K562 (cell line): ENCODE data around the gene AHNAK. TPM values are rescaled to one million over a fixed set of nuclear protein-coding genes. Genes with fewer than 3 reads are reported as not detected.

Experiments used
- ATAC-seq: fragments of 200-7000 bp; cut with Tn5 transposase; 3 replicates; pipeline ENCODE4 v1.9.1; 2020; ENCODE audit warnings: moderate library complexity
- BruUV-seq: library from RNA; stranded (reverse); fragments of 400-500 nt; replicated peaks from 2 replicates; lab custom pipeline; 2021; lab: Mats Ljungman, UMichigan
- CTCF ChIA-PET: fragments of 300-600 bp; formaldehyde crosslinking; extraction: SDS; loops from one replicate; lab custom pipeline; 2021; ENCODE audit warnings: low intra/inter-chr PET ratio; lab: Yijun Ruan, JAX
- POLR2A ChIA-PET: fragments of 300-600, 350-650 bp; sonication (Branson Sonifier 250); formaldehyde crosslinking; extraction: SDS; loops from one replicate; lab custom pipeline; 2021; ENCODE audit warnings: antibody characterized with exemption, inconsistent platforms; lab: Yijun Ruan, JAX
- DNase-seq, 4 experiments: peaks; one replicate each; pipeline versions ENCODE4 v3.0.0 to v3.0.0-alpha.2; 2011 to 2018; ENCODE audit warnings: low spot score in 3 of 4, mixed read lengths in 3 of 4; ENCODE audit errors: extremely low read depth in 1 of 4
- FAIRE-seq: peaks from 2 replicates; lab custom pipeline; 2011; peaks lifted over from hg19 to GRCh38; lab: Jason Lieb, UNC
- H2AFZ ChIP-seq: 2 replicates; pipeline ENCODE4 v1.6.0; 2011; ENCODE audit warnings: low read depth, low read length, control low read depth, inconsistent platforms
- H3K27ac ChIP-seq: fragments of 200-600 bp; 3 replicates; pipeline ENCODE4 v1.8.0; 2011; ENCODE audit warnings: low read depth, mild to moderate bottlenecking, control low read depth, inconsistent platforms, low read length, moderate library complexity, mixed read lengths; ENCODE audit errors: extremely low read depth
- H3K27me3 ChIP-seq, 2 experiments: fragments of 300-600 bp in 1 of 2; 2 replicates in 1 of 2; 3 replicates in 1 of 2; pipeline versions ENCODE4 v1.6.0 to v1.8.0; 2011; ENCODE audit warnings: inconsistent platforms in 2 of 2, low read length in 2 of 2, mild to moderate bottlenecking in 1 of 2, mixed read lengths in 1 of 2, moderate library complexity in 1 of 2; ENCODE audit not compliant: control insufficient read depth in 2 of 2, insufficient read depth in 2 of 2
- H3K36me3 ChIP-seq: fragments of 300-600 bp; 3 replicates; pipeline ENCODE4 v1.8.0; 2011; ENCODE audit warnings: mild to moderate bottlenecking, low read length, inconsistent platforms; ENCODE audit not compliant: control insufficient read depth, insufficient read depth
- H3K4me1 ChIP-seq, 2 experiments: fragments of 200-600 bp in 1 of 2; replicated peaks in 1 of 2; 2 replicates in 1 of 2; 3 replicates in 1 of 2; pipeline versions ENCODE4 v1.5.1 to v1.8.0; 2011; ENCODE audit warnings: inconsistent platforms in 2 of 2, low read length in 2 of 2, mild to moderate bottlenecking in 1 of 2, mixed read lengths in 1 of 2, moderate library complexity in 1 of 2; ENCODE audit not compliant: control insufficient read depth in 2 of 2, insufficient read depth in 2 of 2
- H3K4me2 ChIP-seq: 2 replicates; pipeline ENCODE4 v1.6.1; 2011; ENCODE audit warnings: low read length, control low read depth, inconsistent platforms, mixed read lengths; ENCODE audit not compliant: insufficient read depth
- H3K4me3 ChIP-seq: fragments of 200-600 bp; sonication (generic), shearing (Covaris generic); 2 replicates; pipeline ENCODE4 v1.5.1; 2016; ENCODE audit warnings: control low read depth, inconsistent platforms
- H3K79me2 ChIP-seq: fragments of 200-600 bp; 3 replicates; pipeline ENCODE4 v1.8.0; 2011; ENCODE audit warnings: low read length, inconsistent platforms; ENCODE audit not compliant: control insufficient read depth, insufficient read depth
- H3K9ac ChIP-seq, 2 experiments: 2 replicates each; pipeline versions ENCODE4 v1.6.0 to v1.6.1; 2011; ENCODE audit warnings: low read depth in 2 of 2, low read length in 2 of 2, control low read depth in 1 of 2, inconsistent platforms in 1 of 2, mild to moderate bottlenecking in 1 of 2, mixed read lengths in 1 of 2; ENCODE audit not compliant: insufficient read depth in 1 of 2
- H3K9me1 ChIP-seq: one replicate; pipeline ENCODE4 v1.6.0; 2011; ENCODE audit warnings: inconsistent platforms, mild to moderate bottlenecking, low read length, moderate library complexity; ENCODE audit not compliant: control insufficient read depth, insufficient read depth
- H3K9me3 ChIP-seq: replicated peaks from 2 replicates; pipeline ENCODE4 v1.5.1; 2011; ENCODE audit warnings: low read depth, low read length, inconsistent platforms; ENCODE audit not compliant: control insufficient read depth, insufficient read depth
- H4K20me1 ChIP-seq: replicated peaks from 2 replicates; pipeline ENCODE4 v1.6.1; 2011; ENCODE audit warnings: low read length, inconsistent platforms, mixed read lengths; ENCODE audit not compliant: control insufficient read depth, insufficient read depth
- CBX8 ChIP-seq: fragments of 200-600 bp; sonication (generic); IDR thresholded peaks from 2 replicates; pipeline ENCODE4 v1.6.1; 2012; ENCODE audit warnings: borderline replicate concordance, mixed run types, low read depth, mild to moderate bottlenecking, moderate library complexity, mixed read lengths, low read length, control low read depth, inconsistent platforms; ENCODE audit not compliant: poor library complexity, severe bottlenecking; ENCODE audit errors: extremely low read depth
- MAZ ChIP-seq, 2 experiments: fragments of 450-650 bp in 1 of 2; sonication (generic) in 1 of 2; formaldehyde crosslinking; IDR thresholded peaks in 1 of 2; conservative IDR thresholded peaks in 1 of 2; 2 replicates each; pipeline versions ENCODE4 v1.4.0 to v1.5.0; 2020; ENCODE audit warnings: mild to moderate bottlenecking in 1 of 2, missing genetic modification reagents in 1 of 2
- MEIS2 ChIP-seq: fragments of 450-650 bp; IDR thresholded peaks from 2 replicates; pipeline ENCODE4 v1.6.1; 2014; ENCODE audit warnings: mild to moderate bottlenecking; ENCODE audit not compliant: partially characterized antibody
- WGBS: fragments of 100-300 bp; shearing (Covaris generic); methylation state at CpG from one replicate; pipeline ENCODE4 v1.1.6; 2016; ENCODE audit warnings: low coverage, mixed read lengths; ENCODE audit not compliant: insufficient coverage; ENCODE audit errors: missing lambda C conversion rate; 5-methylcytosine and 5-hydroxymethylcytosine counted together
- in situ Hi-C: fragments of 300-500 bp; cut with MboI; formaldehyde crosslinking; loops from 4 replicates; pipeline ENCODE4 v1.15.0; 2018; ENCODE audit warnings: inconsistent platforms, mixed read lengths
- intact Hi-C: fragments of 100-400 bp; cut with micrococcal nuclease; formaldehyde crosslinking; loops from 2 replicates; pipeline ENCODE4 v1.14.2; 2022
- polyA plus RNA-seq, 8 experiments: library from polyadenylated mRNA; depleted of rRNA in 4 of 8; stranded (reverse) in 5 of 8; unstranded in 3 of 8; fragments of >200 nt; fragmentation: Nextera tagmentation in 2 of 8; fragmentation: Illumina TruSeq in 1 of 8; extraction: Ambion mirVana in 2 of 8; extraction: Trizol in 1 of 8; gene quantifications; 2 replicates each; pipeline versions ENCODE4 v1.2.1 to v1.2.3, GENCODE V29; 2011 to 2014; ENCODE audit warnings: inconsistent platforms in 1 of 8, missing spikeins in 1 of 8
- total RNA-seq, 7 experiments: library from RNA; depleted of rRNA in 6 of 7; stranded (reverse); fragments of >200 nt in 6 of 7; fragmentation: Illumina TruSeq in 2 of 7; extraction: Trizol in 2 of 7; gene quantifications; 2 replicates each; pipeline versions ENCODE4 v1.2.1 to v1.2.3, GENCODE V29; 2011 to 2021; ENCODE audit warnings: low replicate concordance in 1 of 7

The AHNAK gene
- total and polyA plus RNA-seq, 9 of the 15 experiments (the other 6 are each of a cell fraction or from before 2014, with no cell fraction given): 1.5 to 89.7 (median 45.0) TPM

DNA sequence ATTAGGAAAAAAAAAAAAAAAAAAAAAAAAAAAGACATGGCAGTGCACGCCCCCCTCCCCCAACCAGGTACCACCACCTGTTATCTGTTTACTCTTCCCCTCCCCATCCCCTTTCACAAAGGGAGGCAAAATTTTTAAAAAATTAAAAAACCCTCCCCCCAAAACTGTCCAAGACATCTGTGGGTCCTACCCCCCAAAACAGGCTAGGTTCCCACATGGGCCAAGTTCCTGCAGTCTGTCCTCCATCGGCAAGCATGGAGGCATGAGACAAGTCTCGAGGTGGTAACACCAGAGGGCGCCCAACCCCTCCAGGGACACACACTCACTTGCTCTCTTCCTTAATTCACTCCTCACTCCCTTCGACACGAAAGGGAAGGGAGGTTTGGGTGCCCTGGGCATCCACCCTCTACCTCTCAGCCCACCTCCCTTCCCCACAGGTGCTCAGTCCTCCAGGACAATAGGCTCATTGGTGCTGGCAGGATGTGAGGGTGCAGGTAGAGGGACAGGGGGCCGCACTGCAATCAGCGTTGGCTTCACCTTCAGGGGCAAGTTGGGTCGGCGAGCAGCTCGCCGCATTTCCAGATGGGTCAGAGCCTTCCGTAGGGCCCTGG, 46.9 kb upstream of the AHNAK start (continued):
- no peak for TF ChIP-seq MEIS2

DNA sequence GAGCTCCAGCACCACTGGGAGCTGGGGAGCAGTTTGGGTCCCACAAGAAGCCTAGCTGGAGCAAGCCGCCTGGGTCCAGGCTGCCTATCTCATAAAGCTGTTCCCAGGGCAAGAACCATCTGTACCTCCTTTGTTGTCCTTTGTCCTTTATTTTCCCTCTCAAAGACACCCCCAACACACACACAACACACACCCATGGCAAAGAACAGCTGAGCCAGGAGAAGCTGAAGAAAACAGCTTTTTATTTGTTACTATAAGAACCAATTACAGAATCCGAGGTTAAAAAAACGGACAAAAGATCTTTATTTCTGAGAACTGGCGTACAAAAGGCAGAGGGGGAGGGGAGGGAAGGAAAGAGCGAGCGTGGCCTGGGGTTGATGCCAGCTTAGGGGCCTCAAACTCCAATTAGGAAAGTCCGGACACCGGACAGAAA, 46.4 kb upstream of the AHNAK start:
- H3K36me3 ChIP-seq: peaks cover 71% of the 10 kb centered on the region
- BruUV-seq: no TSS peak
- WGBS: 44% methylated on average over 8 of the region's 8 CpGs
- H4K20me1 ChIP-seq: no peaks in the 10 kb centered on the region
- H3K9ac ChIP-seq: peak overlapping the region; percentile 86 to 92; a peak in 3 of 4 replicates
- POLR2A ChIA-PET: interaction anchor here (0.6 to 2.9 kb wide), 8 partner anchors 8 to 114 kb away, joined by 3 to 45 read pairs (median 3); partner anchors contain the start of genes BSCL2, C11orf98, CSKMT and GNG3
- H3K4me1 ChIP-seq: peaks cover 24 to 25% of the 10 kb centered on the region in 2 experiments
- no peaks in the 10 kb centered on the region for H3K9me1 ChIP-seq
- TF ChIP-seq MAZ (CRISPR knock-in tag; conservative IDR thresholded peaks at IDR 0.05 in 1 of 2, IDR thresholded peaks at IDR 0.05 in 1 of 2) (0 out of 4 replicates have a peak, but pooled peaks of 1 of the 2 experiments have one; percentile 7), CBX8 (no peak)
- peak overlapping the region; percentile 98 for H3K4me2 ChIP-seq
- CTCF ChIA-PET: interaction anchor here (0.8 kb wide), 1 partner anchor 19 kb away, joined by 3 read pairs; the partner anchor contains the start of gene EML3
- in situ Hi-C loops: no loop called here
- H3K79me2 ChIP-seq: peaks cover 52% of the 10 kb centered on the region
- intact Hi-C loops: loop anchor here (2.0 to 10.0 kb wide), 5 partner anchors 99 to 292 kb away; partner anchors contain the start of genes HNRNPUL2, SLC3A2 and TTC9C
- no peak overlapping the region for H2AFZ ChIP-seq
- H3K4me3 ChIP-seq: no peak overlapping the region
- peak overlapping the region; percentile 90 for H3K27ac ChIP-seq
- H3K27me3 ChIP-seq: no peaks in the 10 kb centered on the region
- no peak for ATAC-seq
- no peak for FAIRE-seq
- DNase-seq: no peak
- no peaks in the 10 kb centered on the region for H3K9me3 ChIP-seq
